Activated CD8-positive, alpha-beta memory T cell treated with anti-CD3 and anti-CD28 coated beads, Interleukin-2, amount 50 U/mL, for 24 hours (primary cell): ENCODE measurements around the gene EXOC6.

Experiments used
- DNase-seq: peaks from one replicate; pipeline ENCODE4 v3.0.0-alpha.2; 2020; ENCODE audit errors: extremely low read depth

Gene EXOC6

GRCh38 chr10:92848441-92849233, at the start of gene EXOC6:
TSS of gene EXOC6 (plus strand) at chr10:92848520. CDS start at chr10:92848534, 14 bp downstream.
- peak; percentile 48 for DNase-seq

GRCh38 chr10:92799568-92799967, 48.8 kb upstream of the EXOC6 start:
- DNase-seq, result no peak

- DNase-seq, result no peak
Measured at GRCh38 chr10:92800134-92800733, 48.1 kb upstream of the EXOC6 start.

GRCh38 chr10:92801978-92802872, 46.1 kb upstream of the EXOC6 start:
- no peak for DNase-seq

GRCh38 chr10:92809840-92810239, 38.5 kb upstream of the EXOC6 start:
- DNase-seq, result no peak

GRCh38 chr10:92810934-92811532, 37.3 kb upstream of the EXOC6 start:
- no peak for DNase-seq

- DNase-seq, result no peak
Measured at GRCh38 chr10:92811986-92812385, 36.3 kb upstream of the EXOC6 start.

GRCh38 chr10:92813979-92814378, 34.3 kb upstream of the EXOC6 start:
- DNase-seq, result no peak

- no peak for DNase-seq
Measured at GRCh38 chr10:92814790-92815189, 33.5 kb upstream of the EXOC6 start.

- DNase-seq, result no peak
Measured at GRCh38 chr10:92816091-92816531, 32.2 kb upstream of the EXOC6 start.

GRCh38 chr10:92822060-92822634, 26.2 kb upstream of the EXOC6 start:
- DNase-seq, result no peak

- DNase-seq, result no peak
Measured at GRCh38 chr10:92822964-92823363, 25.4 kb upstream of the EXOC6 start.

- no peak for DNase-seq
Measured at GRCh38 chr10:92826061-92826460, 22.3 kb upstream of the EXOC6 start.

GRCh38 chr10:92826504-92826903, 21.8 kb upstream of the EXOC6 start:
- DNase-seq, result no peak

- DNase-seq, result no peak
Measured at GRCh38 chr10:92829042-92829785, 19.1 kb upstream of the EXOC6 start.

GRCh38 chr10:92829786-92830377, 18.4 kb upstream of the EXOC6 start:
- no peak for DNase-seq

GRCh38 chr10:92830478-92831389, 17.6 kb upstream of the EXOC6 start:
- DNase-seq, result no peak

GRCh38 chr10:92832121-92832520, 16.2 kb upstream of the EXOC6 start:
- DNase-seq, result no peak

- no peak for DNase-seq
Measured at GRCh38 chr10:92832998-92833650, 15.2 kb upstream of the EXOC6 start.
